Muscle layer of duodenum (tissue), 2 donors: Measurements from ENCODE around the gene IMPDH1.

Experiments used
- H3K27ac ChIP-seq: one replicate; pipeline ENCODE4 v1.7.0; 2013; ENCODE audit warnings: mild to moderate bottlenecking, low read length
- H3K27me3 ChIP-seq: one replicate; pipeline ENCODE4 v1.7.0; 2013; ENCODE audit warnings: low read depth, mild to moderate bottlenecking, control low read depth, low read length
- H3K36me3 ChIP-seq, 2 donors: one replicate each; pipeline ENCODE4 v1.7.0; 2013; ENCODE audit warnings: low read length in 2 of 2, control low read depth in 1 of 2, mild to moderate bottlenecking in 1 of 2; ENCODE audit not compliant: insufficient read depth in 2 of 2, control insufficient read depth in 1 of 2
- H3K4me1 ChIP-seq, 2 donors: one replicate each; pipeline ENCODE4 v1.7.0; 2013; ENCODE audit warnings: low read length in 2 of 2, mild to moderate bottlenecking in 2 of 2, control low read depth in 1 of 2, moderate library complexity in 1 of 2; ENCODE audit not compliant: insufficient read depth in 2 of 2, control insufficient read depth in 1 of 2
- H3K4me3 ChIP-seq, 2 donors: one replicate each; pipeline ENCODE4 v1.7.0; 2013; ENCODE audit warnings: low read length in 2 of 2, low read depth in 1 of 2, mild to moderate bottlenecking in 1 of 2
- H3K9me3 ChIP-seq, 2 donors: one replicate each; pipeline ENCODE4 v1.7.0; 2013; ENCODE audit warnings: low read length in 2 of 2, control low read depth in 1 of 2, mild to moderate bottlenecking in 1 of 2; ENCODE audit not compliant: control insufficient read depth in 1 of 2
- donor health status: healthy.

IMPDH1 gene

GRCh38 chr7:128415217-128415785, 5.5 kb upstream of the IMPDH1 start:
- H3K4me3 ChIP-seq = no peak overlapping the region
- H3K9me3 ChIP-seq = no peaks in the 10 kb centered on the region
- H3K27ac ChIP-seq = no peak overlapping the region
- H3K27me3 ChIP-seq = no peaks in the 10 kb centered on the region
- no peaks in the 10 kb centered on the region for H3K36me3 ChIP-seq
- H3K4me1 ChIP-seq = no peaks in the 10 kb centered on the region

GRCh38 chr7:128410451-128410753, 620 bp upstream of the IMPDH1 start:
- Histone ChIP-seq H3K4me3 (peak overlapping the region; percentile 70 to 77), H3K4me1 (peaks cover 4 to 29% of the 10 kb centered on the region in 2 donors), H3K27ac (peak overlapping the region; percentile 85), H3K9me3 (no peaks in the 10 kb centered on the region), H3K27me3 (no peaks in the 10 kb centered on the region), H3K36me3 (no peaks in the 10 kb centered on the region)

GRCh38 chr7:128408709-128409595, 830 bp downstream of the IMPDH1 start:
- Histone ChIP-seq H3K36me3 (no peaks in the 10 kb centered on the region), H3K9me3 (no peaks in the 10 kb centered on the region), H3K4me3 (peak overlapping the region; percentile 70 to 77), H3K27ac (peak overlapping the region; percentile 90), H3K4me1 (peaks cover 4 to 38% of the 10 kb centered on the region in 2 donors), H3K27me3 (no peaks in the 10 kb centered on the region)

GRCh38 chr7:128407751-128408708, 1.8 kb downstream of the IMPDH1 start:
- Histone ChIP-seq H3K27ac (peak overlapping the region; percentile 90), H3K27me3 (no peaks in the 10 kb centered on the region), H3K4me1 (peaks cover 4 to 38% of the 10 kb centered on the region in 2 donors), H3K4me3 (peak overlapping the region; percentile 70 to 77), H3K9me3 (no peaks in the 10 kb centered on the region), H3K36me3 (peaks cover 0 to 5% of the 10 kb centered on the region in 2 donors)

- Histone ChIP-seq H3K4me3 (peak overlapping the region in 1 of 2 donors; percentile 77), H3K27ac (no peak overlapping the region), H3K4me1 (peaks cover 4 to 38% of the 10 kb centered on the region in 2 donors)
Measured at GRCh38 chr7:128407233-128407589, 2.6 kb downstream of the IMPDH1 start.

GRCh38 chr7:128406314-128407232, 3.2 kb downstream of the IMPDH1 start:
- H3K4me1 ChIP-seq = peaks cover 4 to 38% of the 10 kb centered on the region in 2 donors
- H3K27ac ChIP-seq = no peak overlapping the region
- peaks cover 1 to 10% of the 10 kb centered on the region in 2 donors for H3K36me3 ChIP-seq
- no peaks in the 10 kb centered on the region for H3K9me3 ChIP-seq
- H3K4me3 ChIP-seq = peak overlapping the region in 1 of 2 donors; percentile 24
- H3K27me3 ChIP-seq = no peaks in the 10 kb centered on the region

More at GRCh38 chr7:128407233-128407589, 2.6 kb downstream of the IMPDH1 start:
- H3K36me3 ChIP-seq = peaks cover 0 to 8% of the 10 kb centered on the region in 2 donors
- H3K9me3 ChIP-seq = no peaks in the 10 kb centered on the region
- H3K27me3 ChIP-seq = no peaks in the 10 kb centered on the region

- peaks cover 4 to 38% of the 10 kb centered on the region in 2 donors for H3K4me1 ChIP-seq
- peaks cover 6 to 19% of the 10 kb centered on the region in 2 donors for H3K36me3 ChIP-seq
- H3K27me3 ChIP-seq = no peaks in the 10 kb centered on the region
- no peaks in the 10 kb centered on the region for H3K9me3 ChIP-seq
- peak overlapping the region; percentile 54 to 72 for H3K4me3 ChIP-seq
- H3K27ac ChIP-seq = no peak overlapping the region
Measured at GRCh38 chr7:128405471-128406313, 4.1 kb downstream of the IMPDH1 start.

GRCh38 chr7:128404886-128405470, 4.8 kb downstream of the IMPDH1 start:
- H3K27me3 ChIP-seq = no peaks in the 10 kb centered on the region
- no peaks in the 10 kb centered on the region for H3K9me3 ChIP-seq
- peaks cover 4 to 38% of the 10 kb centered on the region in 2 donors for H3K4me1 ChIP-seq
- H3K4me3 ChIP-seq = peak overlapping the region; percentile 54 to 72
- H3K36me3 ChIP-seq = peaks cover 13 to 26% of the 10 kb centered on the region in 2 donors
- H3K27ac ChIP-seq = no peak overlapping the region

GRCh38 chr7:128404143-128404681, 5.6 kb downstream of the IMPDH1 start:
- Histone ChIP-seq H3K36me3 (peaks cover 15 to 31% of the 10 kb centered on the region in 2 donors), H3K27me3 (no peaks in the 10 kb centered on the region), H3K9me3 (no peaks in the 10 kb centered on the region), H3K4me3 (no peak overlapping the region), H3K27ac (no peak overlapping the region), H3K4me1 (peaks cover 4 to 38% of the 10 kb centered on the region in 2 donors)
